ENCODE measurements around the gene SS18L1. TPM values are rescaled to one million over a fixed set of nuclear protein-coding genes. Genes with fewer than 3 reads are reported as not detected.
"Not testable (repeated sequence)": the region's sequence is repeated elsewhere in the genome, so short reads cannot be mapped to it uniquely, and the experiment has no call there.

The SS18L1 gene
- total RNA-seq, 2 experiments from 2014 or later = 13.7 to 15.2 TPM

GRCh38 chr20:62115800-62116407 is 27.7 kb upstream of the SS18L1 start:
- DNase-seq; POLR2A ChIA-PET; H3K27me3 Mint-ChIP-seq; H3K4me3 Mint-ChIP-seq; intact Hi-C loops (cut with micrococcal nuclease); H3K27ac Mint-ChIP-seq; CTCF ChIA-PET: not testable (repeated sequence)
- peaks cover 37% of the 10 kb centered on the region for H3K9me3 Mint-ChIP-seq
- peaks cover 14% of the 10 kb centered on the region for H3K36me3 Mint-ChIP-seq
- H3K4me1 Mint-ChIP-seq (ENCODE audit: low read depth) = peaks cover 25% of the 10 kb centered on the region

- no peak overlapping the region for H3K27ac Mint-ChIP-seq
- CTCF ChIA-PET = interaction anchor here (0.6 kb wide), 1 partner anchor 35 kb away, joined by 7 read pairs; no protein-coding TSS in a partner anchor
These were observed 26.8 kb upstream of the SS18L1 start for GRCh38 chr20:62116558-62117361.

GRCh38 chr20:62117362-62117646 is 26.3 kb upstream of the SS18L1 start:
- peaks cover 13% of the 10 kb centered on the region for H3K36me3 Mint-ChIP-seq
- no peak for DNase-seq
- ChIA-PET POLR2A (no interaction called here), CTCF (interaction anchor here (0.6 kb wide), 1 partner anchor 35 kb away, joined by 7 read pairs; no protein-coding TSS in a partner anchor)
- H3K27me3 Mint-ChIP-seq = no peaks in the 10 kb centered on the region
- peaks cover 29% of the 10 kb centered on the region for H3K4me1 Mint-ChIP-seq (ENCODE audit: low read depth)
- H3K4me3 Mint-ChIP-seq = no peak overlapping the region
- H3K27ac Mint-ChIP-seq = no peak overlapping the region
- H3K9me3 Mint-ChIP-seq = peaks cover 30% of the 10 kb centered on the region
- intact Hi-C loops (cut with micrococcal nuclease) = no loop called here

More at GRCh38 chr20:62116558-62117361, 26.8 kb upstream of the SS18L1 start:
- intact Hi-C loops (cut with micrococcal nuclease) = no loop called here
- Mint-ChIP-seq H3K4me1 (ENCODE audit: low read depth) (peaks cover 29% of the 10 kb centered on the region), H3K36me3 (peaks cover 14% of the 10 kb centered on the region), H3K27me3 (no peaks in the 10 kb centered on the region), H3K9me3 (peaks cover 32% of the 10 kb centered on the region), H3K4me3 (no peak overlapping the region)
- no peak for DNase-seq
- POLR2A ChIA-PET = no interaction called here

- H3K4me3 Mint-ChIP-seq = no peak overlapping the region
- CTCF ChIA-PET = interaction anchor here (0.6 kb wide), 1 partner anchor 34 kb away, joined by 7 read pairs; no protein-coding TSS in a partner anchor
- H3K4me1 Mint-ChIP-seq (ENCODE audit: low read depth) = peaks cover 29% of the 10 kb centered on the region
- intact Hi-C loops (cut with micrococcal nuclease) = no loop called here
- peaks cover 13% of the 10 kb centered on the region for H3K36me3 Mint-ChIP-seq
- peak; percentile 85 for DNase-seq
- POLR2A ChIA-PET = interaction anchor here (0.7 kb wide), 1 partner anchor 51 kb away, joined by 4 read pairs; no protein-coding TSS in a partner anchor
- peaks cover 26% of the 10 kb centered on the region for H3K9me3 Mint-ChIP-seq
- H3K27ac Mint-ChIP-seq = peak overlapping the region; percentile 18
- H3K27me3 Mint-ChIP-seq = no peaks in the 10 kb centered on the region
These were observed 25.9 kb upstream of the SS18L1 start for GRCh38 chr20:62117658-62118057.

- H3K4me1 Mint-ChIP-seq (ENCODE audit: low read depth) = peaks cover 30% of the 10 kb centered on the region
- H3K4me3 Mint-ChIP-seq = no peak overlapping the region
- peaks cover 19% of the 10 kb centered on the region for H3K9me3 Mint-ChIP-seq
- POLR2A ChIA-PET = interaction anchor here (0.7 to 1.1 kb wide), 2 partner anchors 52 kb away, joined by 4 to 6 read pairs; no protein-coding TSS in a partner anchor
- no peaks in the 10 kb centered on the region for H3K27me3 Mint-ChIP-seq
- peaks cover 10% of the 10 kb centered on the region for H3K36me3 Mint-ChIP-seq
- CTCF ChIA-PET = no interaction called here
- intact Hi-C loops (cut with micrococcal nuclease) = no loop called here
- DNase-seq = no peak
- H3K27ac Mint-ChIP-seq = no peak overlapping the region
These were observed 25.2 kb upstream of the SS18L1 start for GRCh38 chr20:62118113-62119043.

- ChIA-PET CTCF (no interaction called here), POLR2A (interaction anchor here (1.1 kb wide), 1 partner anchor 52 kb away, joined by 6 read pairs; no protein-coding TSS in a partner anchor)
- H3K4me3 Mint-ChIP-seq = no peak overlapping the region
- no peak for DNase-seq
- intact Hi-C loops (cut with micrococcal nuclease) = no loop called here
- no peak overlapping the region for H3K27ac Mint-ChIP-seq
- peaks cover 36% of the 10 kb centered on the region for H3K4me1 Mint-ChIP-seq (ENCODE audit: low read depth)
- H3K36me3 Mint-ChIP-seq = peaks cover 13% of the 10 kb centered on the region
- peaks cover 14% of the 10 kb centered on the region for H3K9me3 Mint-ChIP-seq
- no peaks in the 10 kb centered on the region for H3K27me3 Mint-ChIP-seq
These were observed 24.5 kb upstream of the SS18L1 start for GRCh38 chr20:62119115-62119514.

GRCh38 chr20:62119591-62120364 is 23.8 kb upstream of the SS18L1 start:
- ChIA-PET POLR2A (interaction anchor here (1.1 to 2.6 kb wide), 2 partner anchors 53 to 54 kb away, joined by 6 to 14 read pairs; partner anchors contain the start of gene TAF4), CTCF (interaction anchor here (0.9 to 3.1 kb wide), 2 partner anchors 53 to 109 kb away, joined by 3 to 13 read pairs; no protein-coding TSS in a partner anchor)
- no peak overlapping the region for H3K27ac Mint-ChIP-seq
- H3K4me1 Mint-ChIP-seq (ENCODE audit: low read depth) = peaks cover 43% of the 10 kb centered on the region
- H3K9me3 Mint-ChIP-seq = peaks cover 14% of the 10 kb centered on the region
- intact Hi-C loops (cut with micrococcal nuclease) = loop anchor here (5.0 kb wide), 1 partner anchor 107 kb away; no protein-coding TSS in a partner anchor
- peaks cover 19% of the 10 kb centered on the region for H3K36me3 Mint-ChIP-seq
- no peak overlapping the region for H3K4me3 Mint-ChIP-seq
- no peak for DNase-seq
- H3K27me3 Mint-ChIP-seq = no peaks in the 10 kb centered on the region

GRCh38 chr20:62120365-62120762 is 23.2 kb upstream of the SS18L1 start:
- POLR2A ChIA-PET = interaction anchor here (1.7 to 2.6 kb wide), 2 partner anchors 22 to 54 kb away, joined by 14 to 15 read pairs; partner anchors contain the start of genes PSMA7, SS18L1 and TAF4
- Mint-ChIP-seq H3K9me3 (peaks cover 8% of the 10 kb centered on the region), H3K27me3 (no peaks in the 10 kb centered on the region), H3K27ac (peak overlapping the region; percentile 95), H3K4me1 (ENCODE audit: low read depth) (peaks cover 47% of the 10 kb centered on the region), H3K4me3 (peak overlapping the region; percentile 33), H3K36me3 (peaks cover 20% of the 10 kb centered on the region)
- CTCF ChIA-PET = interaction anchor here (0.9 to 3.1 kb wide), 4 partner anchors 12 to 110 kb away, joined by 3 to 13 read pairs (median 4); no protein-coding TSS in a partner anchor
- no peak for DNase-seq
- intact Hi-C loops (cut with micrococcal nuclease) = loop anchor here (5.0 kb wide), 1 partner anchor 108 kb away; no protein-coding TSS in a partner anchor

GRCh38 chr20:62120990-62121775 is 22.4 kb upstream of the SS18L1 start:
- H3K4me3 Mint-ChIP-seq = peak overlapping the region; percentile 86
- no peaks in the 10 kb centered on the region for H3K27me3 Mint-ChIP-seq
- peaks cover 5% of the 10 kb centered on the region for H3K9me3 Mint-ChIP-seq
- CTCF ChIA-PET = interaction anchor here (1.0 to 3.2 kb wide), 7 partner anchors 11 to 116 kb away, joined by 3 to 16 read pairs (median 6); partner anchors contain the start of genes PSMA7 and SS18L1
- H3K36me3 Mint-ChIP-seq = peaks cover 18% of the 10 kb centered on the region
- intact Hi-C loops (cut with micrococcal nuclease) = loop anchor here (5.0 kb wide), 1 partner anchor 109 kb away; no protein-coding TSS in a partner anchor
- peak; percentile 59 for DNase-seq
- POLR2A ChIA-PET = interaction anchor here (0.7 to 2.6 kb wide), 5 partner anchors 12 to 61 kb away, joined by 3 to 15 read pairs (median 10); partner anchors contain the start of genes PSMA7, SS18L1 and TAF4
- H3K4me1 Mint-ChIP-seq (ENCODE audit: low read depth) = peaks cover 47% of the 10 kb centered on the region
- peak overlapping the region; percentile 95 for H3K27ac Mint-ChIP-seq
